ENCODE data around the gene ATP13A3. TPM values are rescaled to one million over a fixed set of nuclear protein-coding genes. Genes with fewer than 3 reads are reported as not detected.
A peak's percentile ranks its signal among the peaks of the same experiment; 100 is the strongest.
"Not testable (repeated sequence)": the region's sequence is repeated elsewhere in the genome, so short reads cannot be mapped to it uniquely, and the experiment has no call there.

ATP13A3 gene
- total and polyA plus RNA-seq, 10 of the 15 experiments (the other 5 are each of a cell fraction or from before 2014, with no cell fraction given): 14.0 to 108 (median 69.5) TPM

- H3K36me3 ChIP-seq (ENCODE audit: control insufficient read depth in 2 of 2, insufficient read depth in 2 of 2, low read length in 1 of 2); H3K4me2 ChIP-seq (ENCODE audit: control insufficient read depth, insufficient read depth); FAIRE-seq; H3K9ac ChIP-seq (ENCODE audit: control insufficient read depth, insufficient read depth, low read length); H3K27me3 ChIP-seq (replicated peaks in 1 of 2; ENCODE audit: control insufficient read depth in 2 of 2, insufficient read depth in 2 of 2, low read length in 1 of 2); H2AFZ ChIP-seq (ENCODE audit: control insufficient read depth, low read depth, low read length); H3K4me3 ChIP-seq; H3K27ac ChIP-seq (ENCODE audit: control insufficient read depth, insufficient read depth); H3K79me2 ChIP-seq (ENCODE audit: control insufficient read depth, insufficient read depth, low read length); RAD21 ChIA-PET (ENCODE audit: unreplicated experiment); BruUV-seq (replicated peaks); intact Hi-C loops (cut with micrococcal nuclease; ENCODE audit: unreplicated experiment); ATAC-seq; H3K9me3 ChIP-seq (replicated peaks; ENCODE audit: control insufficient read depth, insufficient read depth, low read length); in situ Hi-C loops (cut with MboI); DNase-seq (ENCODE audit: low read depth, low spot score); H4K20me1 ChIP-seq (ENCODE audit: control insufficient read depth, insufficient read depth): not testable (repeated sequence)
- TF ChIP-seq NFXL1 (IDR thresholded peaks at IDR 0.05; ENCODE audit: borderline replicate concordance): peak; percentile 49; the same call in 1 of the 2 replicates
- ChIA-PET POLR2A (interaction anchor here (0.6 kb wide), 1 partner anchor 11 kb away, joined by 3 read pairs; no protein-coding TSS in a partner anchor), CTCF (interaction anchor here (1.1 to 1.8 kb wide), 2 partner anchors 22 to 94 kb away, joined by 3 to 7 read pairs; no protein-coding TSS in a partner anchor), SMC1A (ENCODE audit: uncharacterized antibody, unreplicated experiment) (interaction anchor here (0.7 to 1.7 kb wide), 2 partner anchors 18 to 22 kb away, joined by 3 to 4 read pairs; no protein-coding TSS in a partner anchor)
- 97% methylated on average over 10 of the region's 10 CpGs for WGBS (ENCODE audit: insufficient coverage, insufficient replicate concordance, low lambda C conversion rate, missing lambda C conversion rate)
- H3K4me1 ChIP-seq (ENCODE audit: control insufficient read depth, insufficient read depth, low read length): peaks cover 30% of the 10 kb centered on the region
Measured at GRCh38 chr3:194493995-194494927, 7.5 kb upstream of the ATP13A3 start.

- Histone ChIP-seq H3K9me3 (replicated peaks; ENCODE audit: control insufficient read depth, insufficient read depth, low read length) (no peaks in the 10 kb centered on the region), H3K4me1 (ENCODE audit: control insufficient read depth, insufficient read depth, low read length) (peaks cover 31% of the 10 kb centered on the region), H3K36me3 (ENCODE audit: control insufficient read depth in 2 of 2, insufficient read depth in 2 of 2, low read length in 1 of 2) (no peaks in the 10 kb centered on the region), H3K4me3 (no peak overlapping the region), H2AFZ (ENCODE audit: control insufficient read depth, low read depth, low read length) (no peak overlapping the region; the same call in 1 of the 2 replicates), H3K27me3 (replicated peaks in 1 of 2; ENCODE audit: control insufficient read depth in 2 of 2, insufficient read depth in 2 of 2, low read length in 1 of 2) (no peaks in the 10 kb centered on the region), H3K79me2 (ENCODE audit: control insufficient read depth, insufficient read depth, low read length) (peaks cover 12% of the 10 kb centered on the region), H3K9ac (ENCODE audit: control insufficient read depth, insufficient read depth, low read length) (peak overlapping the region; percentile 16; the same call in 1 of the 2 replicates), H3K27ac (ENCODE audit: control insufficient read depth, insufficient read depth) (peak overlapping the region; percentile 18; the same call in 1 of the 2 replicates), H4K20me1 (ENCODE audit: control insufficient read depth, insufficient read depth) (no peaks in the 10 kb centered on the region), H3K4me2 (ENCODE audit: control insufficient read depth, insufficient read depth) (peak overlapping the region; percentile 46; the same call in 1 of the 2 replicates)
- CTCF ChIA-PET: interaction anchor here (0.8 kb wide), 1 partner anchor 13 kb away, joined by 3 read pairs; no protein-coding TSS in a partner anchor
- no TSS peak for BruUV-seq (replicated peaks)
- POLR2A ChIA-PET: interaction anchor here (1.0 kb wide), 1 partner anchor 24 kb away, joined by 3 read pairs; no protein-coding TSS in a partner anchor
- intact Hi-C loops (cut with micrococcal nuclease; ENCODE audit: unreplicated experiment): no loop called here
- RAD21 ChIA-PET (ENCODE audit: unreplicated experiment): interaction anchor here (1.1 kb wide), 1 partner anchor 8 kb away, joined by 3 read pairs; no protein-coding TSS in a partner anchor
- SMC1A ChIA-PET (ENCODE audit: uncharacterized antibody, unreplicated experiment): interaction anchor here (1.2 kb wide), 1 partner anchor 18 kb away, joined by 4 read pairs; no protein-coding TSS in a partner anchor
- no peak for ATAC-seq
- WGBS (ENCODE audit: insufficient coverage, insufficient replicate concordance, low lambda C conversion rate, missing lambda C conversion rate): 4% methylated on average over 5 of the region's 5 CpGs
- no peak for DNase-seq (ENCODE audit: low read depth, low spot score)
- in situ Hi-C loops (cut with MboI): no loop called here
- no peak for FAIRE-seq
- TF ChIP-seq CHD2 (IDR thresholded peaks at IDR 0.05; ENCODE audit: borderline replicate concordance, low read depth, low read length) (no peak), GATAD2B (conservative IDR thresholded peaks at IDR 0.05; ENCODE audit: low read depth) (no peak), SPI1 (IDR thresholded peaks at IDR 0.05; ENCODE audit: borderline replicate concordance, insufficient read depth, low read depth, low read length) (peak; percentile 75; the same call in 1 of the 2 replicates), MLLT1 (IDR thresholded peaks at IDR 0.05) (no peak), ATF2 (IDR thresholded peaks at IDR 0.05; ENCODE audit: low read length) (no peak), IKZF2 (IDR thresholded peaks at IDR 0.05) (peak; percentile 89 to 93), SREBF1 (IDR thresholded peaks at IDR 0.05; ENCODE audit: low read length) (no peak), RELB (IDR thresholded peaks at IDR 0.05; ENCODE audit: low read depth) (peak; percentile 65), PAX8 (IDR thresholded peaks at IDR 0.05) (no peak)
Measured at GRCh38 chr3:194492001-194492400, 5.2 kb upstream of the ATP13A3 start.
